Activated effector memory CD4-positive, alpha-beta T cell treated with anti-CD3 and anti-CD28 coated beads, Interleukin-2, amount 50 U/mL, for 16 hours (primary cell): Measurements from ENCODE around the gene PSMD6.

ENCODE experiments used
- DNase-seq: peaks from one replicate; pipeline ENCODE4 v3.0.0-alpha.2; 2020

PSMD6 gene

DNA sequence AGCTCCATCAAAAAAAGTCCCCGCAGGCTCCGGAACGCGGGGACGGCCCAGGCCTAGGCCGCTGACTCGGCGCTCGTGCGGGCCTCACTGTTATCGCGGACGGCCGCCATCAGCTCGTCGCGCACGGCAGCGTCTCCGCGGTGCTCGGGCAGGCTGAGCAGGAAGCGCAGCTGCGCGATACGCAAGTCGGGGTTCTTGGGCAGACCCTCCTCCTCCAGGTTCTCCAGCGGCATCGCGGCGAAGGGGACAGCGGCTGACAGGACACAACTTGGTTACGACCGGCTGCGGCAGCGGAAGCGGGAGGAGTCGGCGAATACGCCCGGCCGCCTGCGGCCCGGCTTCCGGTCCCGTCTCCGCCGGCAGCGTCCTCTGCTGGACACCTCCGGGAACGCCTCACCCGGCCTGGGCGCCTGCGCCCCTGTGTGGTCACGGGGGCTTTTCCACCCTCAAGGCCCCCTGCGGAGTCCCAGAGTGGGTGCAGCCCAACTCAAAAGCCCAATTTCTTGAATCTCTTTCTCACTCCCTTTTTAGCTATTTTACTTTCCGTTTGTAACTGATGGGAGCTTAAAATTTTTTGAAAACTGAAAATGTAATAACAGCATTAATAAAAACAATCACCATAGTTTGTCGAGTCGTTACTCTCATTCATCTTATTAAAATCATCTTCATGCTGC lies at the start of gene PSMD6:
Gene PSMD6 (minus strand): TSS at position 308 of the 674 bp plus-strand sequence. CDS start 75 bp downstream, at position 233.
- DNase-seq, result peak; percentile 98

DNA sequence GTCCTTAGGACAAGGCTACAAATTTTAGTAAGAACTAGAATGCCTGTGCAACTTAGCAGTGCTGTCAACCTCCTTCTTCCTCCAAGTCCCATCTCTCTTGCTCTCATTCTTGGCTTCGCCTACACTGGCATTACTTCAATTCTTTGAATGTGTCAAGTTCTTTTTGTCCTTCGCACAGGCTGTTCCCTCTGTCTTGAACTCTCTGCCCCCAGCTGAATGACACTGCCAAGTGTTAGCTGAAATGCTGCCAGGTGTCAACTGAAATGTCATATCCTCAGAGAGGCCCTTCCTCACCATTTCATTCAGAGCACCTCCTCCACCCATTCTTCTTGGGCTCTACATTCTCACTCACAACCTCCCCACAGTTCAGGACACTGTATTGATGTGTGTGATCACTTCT lies 48.8 kb upstream of the PSMD6 start:
- DNase-seq, result no peak

DNA sequence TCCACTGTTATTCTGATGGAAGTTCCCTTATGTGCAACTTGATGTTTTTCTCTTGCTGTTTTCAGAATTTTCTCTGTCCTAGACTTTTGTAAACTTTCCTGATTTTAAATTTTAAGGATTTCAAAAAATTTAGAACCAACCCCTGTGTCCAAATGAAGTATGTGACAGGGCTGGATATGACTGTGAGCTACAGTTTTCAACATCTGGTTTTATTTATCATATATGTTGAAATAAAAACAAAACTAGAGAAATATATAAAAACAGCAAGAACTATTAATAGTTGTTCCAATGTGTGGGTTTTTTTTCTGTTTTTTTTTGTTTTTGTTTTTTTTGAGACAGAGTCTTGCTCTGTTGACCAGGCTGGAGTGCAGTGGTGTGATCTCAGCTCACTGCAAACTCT lies 47.4 kb upstream of the PSMD6 start:
- DNase-seq, result no peak

DNA sequence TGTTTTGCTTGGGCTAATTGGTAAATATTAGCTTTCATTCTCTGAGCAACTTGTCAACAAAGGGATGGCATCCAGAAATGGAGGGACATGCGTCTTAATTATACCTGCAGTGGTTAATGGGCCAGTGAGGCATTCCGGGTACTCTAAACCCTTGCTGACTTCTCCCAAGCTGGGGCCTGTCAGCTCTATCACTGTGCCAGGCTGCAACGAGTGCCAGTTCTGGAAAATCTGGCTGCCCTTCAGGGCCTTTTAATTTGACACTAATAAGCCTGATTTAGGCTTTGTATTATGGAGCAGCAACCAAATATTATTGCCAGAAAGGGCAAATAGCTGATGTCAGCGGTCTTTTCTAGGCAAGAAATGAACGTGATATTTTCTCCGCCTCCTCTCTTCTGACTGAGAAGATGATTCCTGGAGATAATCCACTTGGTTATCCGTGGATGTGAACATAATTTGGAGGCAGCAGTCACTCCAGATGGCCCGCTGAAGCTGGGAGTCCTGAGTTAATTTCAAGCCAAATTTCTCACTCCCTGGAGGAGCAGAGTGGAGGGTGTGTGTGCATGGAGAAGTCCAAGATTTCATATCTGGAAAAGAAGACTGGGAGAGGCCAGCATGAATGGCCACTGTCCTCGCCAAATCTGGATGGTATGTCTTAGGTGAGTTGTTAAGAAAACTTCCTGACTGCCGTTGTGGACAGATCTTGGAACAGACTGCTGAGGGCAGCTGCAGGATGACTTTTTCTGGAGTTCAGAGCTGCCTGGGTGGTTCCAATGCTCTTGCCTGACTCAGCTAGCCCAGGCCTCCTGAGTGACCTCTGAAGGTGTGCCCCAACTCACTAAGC lies 44.4 kb upstream of the PSMD6 start:
- no peak for DNase-seq

DNA sequence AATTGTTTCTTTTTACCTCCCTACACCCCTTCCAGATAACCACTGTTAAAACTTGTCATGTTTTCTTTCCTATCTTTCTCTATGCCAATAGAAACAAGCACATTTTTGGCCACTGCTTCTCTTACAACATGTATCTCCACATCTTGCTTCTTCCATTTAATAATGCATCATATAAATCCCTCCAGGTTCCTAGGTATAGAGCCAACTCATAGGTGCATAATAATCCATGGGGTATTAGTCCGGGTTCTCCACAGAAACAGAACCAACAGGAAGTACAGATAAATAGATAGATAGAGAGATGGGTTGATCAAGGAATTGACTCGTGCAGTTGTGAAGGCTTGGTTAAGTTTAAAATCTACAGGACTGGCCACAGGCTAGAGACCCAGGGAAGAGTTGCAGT lies 41.5 kb upstream of the PSMD6 start:
- no peak for DNase-seq

DNA sequence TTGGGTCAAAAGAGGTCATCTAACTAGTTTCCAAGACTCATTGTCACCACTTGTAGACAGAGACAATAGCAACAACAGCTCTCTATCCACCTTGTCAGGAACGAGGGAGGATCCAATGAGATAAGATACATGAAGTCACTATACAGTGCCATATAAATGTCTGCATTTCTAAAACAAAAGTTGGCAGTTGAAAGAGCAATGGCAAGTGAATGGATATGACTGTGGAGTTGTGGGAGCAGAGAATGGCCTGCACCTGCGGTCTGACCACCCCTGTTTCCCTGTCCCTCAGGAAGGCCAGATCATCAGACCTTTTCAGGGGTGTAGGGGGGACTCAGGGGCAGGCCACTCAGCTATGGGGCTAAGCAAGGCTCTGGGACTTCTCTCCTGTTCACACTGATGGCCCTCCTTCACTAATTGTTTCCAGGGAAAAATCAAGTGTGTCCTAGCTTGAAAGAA lies 40.7 kb upstream of the PSMD6 start:
- DNase-seq, result no peak

DNA sequence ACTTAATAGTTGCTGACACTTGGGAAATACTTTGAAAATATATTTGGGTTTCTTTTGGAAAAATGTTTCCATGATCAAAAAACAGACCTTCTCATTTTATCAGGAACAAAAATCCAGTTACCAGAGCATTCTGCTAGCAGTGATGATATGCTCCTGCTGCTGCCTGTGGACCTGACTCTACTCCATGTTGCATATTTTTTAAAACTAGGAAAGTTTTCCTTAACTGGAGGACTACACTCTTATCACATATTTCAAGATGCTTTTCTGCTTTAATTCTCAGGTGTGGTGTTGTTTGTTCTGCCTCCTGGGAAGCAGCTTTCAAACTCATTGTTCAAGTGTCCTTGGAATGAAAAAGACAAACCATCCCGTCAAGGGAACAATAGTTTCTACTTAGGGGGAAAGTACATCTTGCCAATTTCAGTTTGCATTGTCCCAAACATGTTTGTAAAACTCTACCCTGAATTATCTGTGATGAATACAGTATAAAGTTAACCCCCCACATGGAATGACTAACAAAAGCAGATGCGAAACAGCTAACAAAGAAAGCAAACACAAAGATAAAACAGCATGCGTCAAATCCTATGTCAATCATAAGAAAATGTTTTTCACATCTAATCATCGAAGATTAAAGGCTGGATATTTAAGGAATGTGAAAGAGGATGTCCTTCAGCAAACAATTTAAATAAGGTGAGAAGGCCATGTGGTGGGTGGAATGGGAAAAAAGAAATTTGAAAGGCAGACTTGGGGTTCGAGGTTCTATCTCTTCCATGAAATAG lies 40.1 kb upstream of the PSMD6 start:
- DNase-seq, result no peak

DNA sequence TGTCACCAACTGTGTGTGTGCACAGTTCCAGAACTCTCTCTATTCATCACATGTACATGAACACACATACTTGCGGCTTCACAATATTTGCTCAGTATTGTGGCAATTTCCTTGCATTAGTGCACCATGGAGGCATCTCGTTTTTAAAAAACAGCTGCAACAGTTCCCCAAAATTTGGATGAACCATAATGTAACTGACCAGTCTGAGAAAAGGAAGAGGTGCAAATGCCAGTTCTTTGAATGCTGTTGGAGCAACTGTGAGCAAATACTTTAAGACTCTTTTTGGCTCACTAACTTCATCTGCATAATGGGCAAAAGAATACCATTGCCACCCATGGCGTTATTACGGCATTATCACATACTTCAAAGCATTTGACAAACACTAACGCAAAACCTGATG lies 38.3 kb upstream of the PSMD6 start:
- no peak for DNase-seq

DNA sequence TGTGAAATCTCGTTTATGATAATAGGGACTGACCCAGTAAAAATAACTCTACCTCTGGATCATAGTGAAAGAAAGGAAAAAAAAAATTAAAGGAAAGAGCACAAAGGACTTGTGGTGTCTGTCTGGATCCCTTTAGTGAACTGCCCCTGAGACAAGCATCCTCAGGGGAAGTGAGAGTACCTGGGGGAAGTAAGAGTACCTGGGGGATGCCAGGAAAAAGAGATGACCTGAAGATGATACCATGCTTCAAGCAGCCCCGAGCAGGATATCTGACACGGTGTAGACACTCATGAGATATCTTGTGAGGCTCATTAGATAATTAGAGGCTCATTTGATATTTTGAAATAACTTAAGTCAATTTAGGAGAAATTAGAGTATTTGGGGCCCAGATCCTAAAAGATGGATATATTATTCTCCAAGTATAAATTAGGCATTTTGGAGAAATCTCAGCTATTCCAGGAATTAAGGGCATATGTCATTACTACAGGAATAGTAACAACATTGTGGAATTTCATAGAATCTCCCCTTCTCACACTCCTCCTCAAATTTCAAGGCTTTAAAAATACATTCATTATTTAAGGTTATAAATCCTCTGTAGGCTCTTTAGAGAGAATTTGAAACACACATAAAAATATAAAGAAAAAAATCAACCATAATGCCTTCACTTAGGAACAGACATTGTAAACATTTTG lies 36.3 kb upstream of the PSMD6 start:
- no peak for DNase-seq

DNA sequence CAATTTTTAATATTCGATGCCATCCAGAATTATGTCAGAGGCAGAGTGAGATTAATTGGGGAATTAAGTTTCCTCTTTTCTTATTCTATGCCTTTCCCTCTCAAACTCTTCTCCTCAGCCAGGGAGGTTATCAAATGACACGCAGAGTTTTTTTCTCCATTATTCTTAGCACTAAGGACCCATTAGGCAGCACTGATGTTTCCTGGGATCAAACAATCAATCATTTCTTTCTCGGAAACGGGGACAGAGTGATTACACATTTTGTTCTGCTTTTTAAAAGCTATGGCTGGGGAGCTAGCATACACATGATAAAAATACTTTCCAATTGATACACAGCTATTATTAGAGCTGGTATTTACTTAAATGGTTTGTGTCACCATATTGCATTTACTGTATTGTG lies 35.3 kb upstream of the PSMD6 start:
- DNase-seq, result no peak

DNA sequence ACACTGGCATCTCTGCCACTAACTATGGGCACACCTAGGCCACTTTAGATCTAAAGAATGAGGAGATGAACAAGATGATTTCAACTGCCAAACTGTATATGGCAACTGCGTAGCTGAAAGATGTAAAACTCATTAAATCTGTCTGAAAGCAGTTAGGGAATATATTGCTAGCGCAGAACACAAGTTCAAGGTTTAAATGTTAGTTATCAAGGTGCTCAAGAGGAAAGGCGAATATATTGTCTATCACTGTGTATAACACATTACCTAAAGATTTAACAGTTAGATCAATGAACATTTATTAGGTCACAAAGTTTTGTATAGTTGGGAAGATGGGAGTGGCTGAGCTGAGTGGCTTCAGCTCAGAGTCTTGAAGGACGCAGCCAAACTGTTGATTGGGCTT lies 33.9 kb upstream of the PSMD6 start:
- no peak for DNase-seq

DNA sequence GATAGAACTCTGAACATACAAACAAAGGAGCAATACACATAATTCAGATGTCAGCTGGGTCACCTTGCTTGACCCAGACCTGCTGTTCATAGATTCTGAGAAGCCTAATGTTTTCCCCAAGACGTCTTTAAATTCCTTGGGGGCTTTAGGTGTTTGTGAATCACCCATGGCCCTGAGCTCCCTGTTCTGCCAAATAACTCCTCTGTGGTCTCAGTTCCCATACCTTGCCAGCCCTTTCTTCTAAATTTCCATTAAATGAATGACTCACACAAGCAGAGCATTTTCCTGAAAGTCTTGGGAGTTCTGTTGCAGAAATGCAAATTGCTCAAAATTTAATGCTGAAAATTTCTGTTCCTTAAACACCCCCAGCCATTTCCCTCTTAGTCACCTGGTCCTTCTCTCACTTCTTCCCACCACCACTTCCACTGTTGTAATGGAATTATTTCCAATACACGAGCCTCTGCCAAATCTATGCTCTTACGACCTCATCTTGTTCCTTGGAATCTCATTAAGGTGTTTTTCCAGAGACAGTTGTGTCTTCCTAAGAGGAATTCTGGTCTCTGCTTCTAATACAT lies 33.4 kb upstream of the PSMD6 start:
- DNase-seq, result no peak

DNA sequence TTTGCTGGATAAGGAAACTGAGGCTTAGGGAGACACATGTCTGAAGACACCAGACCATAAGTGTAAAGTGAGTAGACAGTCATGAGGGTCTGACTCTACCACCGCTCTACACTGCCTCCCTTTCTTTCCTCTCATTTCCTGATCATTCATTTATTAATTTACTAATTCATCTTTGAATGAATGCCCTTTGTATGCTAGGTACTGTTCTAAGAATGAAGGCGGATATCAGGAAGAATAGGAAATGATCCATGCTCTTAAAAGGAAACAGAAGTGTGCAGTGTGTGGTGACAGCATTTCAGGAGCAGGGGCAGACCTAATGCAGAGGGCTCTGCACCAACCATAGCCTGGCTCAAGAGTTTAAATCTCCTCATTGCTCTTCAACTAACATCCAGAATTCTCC lies 31.8 kb upstream of the PSMD6 start:
- DNase-seq, result no peak

DNA sequence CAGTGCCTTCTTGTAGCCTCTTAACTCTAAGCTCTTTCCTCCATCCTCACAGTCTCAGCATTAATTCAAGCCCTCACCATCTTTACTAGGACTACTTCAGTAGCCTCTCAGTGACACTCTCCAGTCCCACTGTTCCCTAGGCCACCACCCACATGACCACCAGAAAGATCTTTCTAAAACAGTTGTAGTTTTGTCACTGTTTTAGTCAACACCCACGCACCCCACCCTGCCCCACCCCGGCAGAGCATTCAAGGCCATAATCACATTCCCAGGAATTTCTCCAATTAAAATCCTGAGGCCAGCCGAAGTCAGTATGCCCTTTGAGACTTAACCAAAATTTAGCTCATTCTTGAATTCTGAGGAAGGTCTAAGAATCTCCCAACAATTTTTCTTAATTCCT lies 31.2 kb upstream of the PSMD6 start:
- no peak for DNase-seq

DNA sequence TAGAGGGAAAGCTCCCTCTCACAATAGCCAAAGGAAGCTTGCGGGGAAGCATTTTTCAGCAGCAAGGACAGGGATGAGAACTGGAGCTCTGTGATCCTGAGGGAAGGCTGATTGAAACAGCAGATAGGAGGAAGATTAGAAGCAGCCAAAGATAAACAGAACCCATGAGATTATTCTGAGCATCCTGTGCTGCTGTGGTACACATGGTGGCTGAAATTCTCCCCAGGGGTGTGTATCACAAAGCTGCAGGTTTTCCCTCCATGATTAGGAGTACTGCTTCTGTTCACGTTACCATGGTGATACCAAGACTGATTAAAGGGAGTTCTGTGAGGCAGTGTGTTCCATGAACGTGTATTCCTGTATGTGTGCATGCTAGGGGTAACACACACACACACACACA lies 30.3 kb upstream of the PSMD6 start:
- DNase-seq, result no peak

DNA sequence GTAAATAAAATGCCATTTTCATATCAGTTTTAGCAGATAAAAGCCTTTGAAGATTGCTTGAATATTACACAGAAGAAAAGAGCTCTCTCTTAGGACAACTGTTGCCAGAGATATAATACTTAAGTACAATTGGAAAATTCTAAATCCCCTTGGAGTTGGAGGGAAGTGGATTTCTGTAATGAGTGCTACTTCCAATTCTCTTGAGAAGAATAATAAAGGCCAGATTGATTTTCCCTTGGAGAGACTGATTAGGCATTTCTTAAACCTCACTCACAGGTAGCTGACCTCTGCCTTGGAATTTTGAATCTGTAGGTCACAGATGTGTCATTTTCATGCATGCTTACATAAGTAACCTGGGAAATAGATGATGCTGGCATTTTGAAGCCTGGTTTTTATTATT lies 29.8 kb upstream of the PSMD6 start:
- DNase-seq, result no peak

DNA sequence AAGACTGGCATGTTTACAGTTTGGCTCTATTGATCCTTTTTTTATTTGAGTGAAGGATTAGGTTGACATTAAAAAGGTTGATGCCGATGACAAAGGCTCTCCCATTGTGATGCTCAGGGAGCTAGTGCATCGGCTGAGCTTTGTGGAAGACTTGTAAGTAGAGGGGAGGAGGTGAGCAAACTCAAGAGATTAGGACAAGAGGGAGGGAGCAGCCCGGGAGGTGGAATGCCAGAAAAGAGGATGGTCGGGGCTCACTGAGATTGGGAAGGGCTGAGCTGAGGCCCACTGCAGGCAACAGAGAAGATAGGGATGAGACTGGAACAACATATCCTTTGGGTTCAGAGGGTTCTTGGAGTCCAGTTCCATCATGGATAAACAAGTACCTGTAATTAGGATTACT lies 26.5 kb upstream of the PSMD6 start:
- DNase-seq, result no peak

DNA sequence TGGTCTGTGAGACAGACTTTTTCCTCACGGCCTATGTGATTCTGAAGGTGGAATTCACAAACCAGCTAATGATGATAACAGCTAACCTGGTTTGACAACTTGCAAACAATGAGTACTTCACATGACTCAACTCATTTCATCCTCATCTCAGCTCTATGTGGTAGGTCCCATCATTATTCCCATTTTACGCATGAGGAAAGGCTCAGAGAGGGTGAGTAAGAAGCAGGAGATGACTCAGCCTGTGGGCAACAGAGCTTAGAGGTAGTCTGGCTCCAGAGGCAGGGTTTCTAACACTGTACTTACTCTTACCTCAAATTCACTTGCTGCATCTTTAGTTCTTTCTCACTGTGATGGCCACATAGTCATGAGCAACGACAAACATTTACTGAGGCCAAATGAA lies 25.8 kb upstream of the PSMD6 start:
- no peak for DNase-seq

DNA sequence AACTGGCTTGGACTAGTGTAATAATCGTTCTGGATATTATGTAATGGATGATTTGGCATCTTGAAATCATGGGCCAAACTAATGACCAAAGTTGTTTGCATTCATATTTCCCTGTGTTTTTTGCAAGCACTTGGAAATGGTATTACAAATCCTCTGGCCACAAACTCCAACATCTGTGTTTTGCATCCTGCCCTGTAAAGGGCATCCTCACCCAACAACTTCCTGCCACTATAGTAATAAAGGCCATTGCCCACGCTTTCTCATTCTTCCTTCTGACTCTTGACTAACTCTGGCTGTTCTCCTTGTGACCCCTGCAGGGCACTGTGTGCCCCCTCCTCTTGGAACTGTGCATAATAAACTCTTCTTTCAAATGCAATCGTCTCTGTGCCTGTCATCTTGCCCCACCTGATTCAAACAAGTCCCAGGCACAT lies 25.4 kb upstream of the PSMD6 start:
- no peak for DNase-seq

DNA sequence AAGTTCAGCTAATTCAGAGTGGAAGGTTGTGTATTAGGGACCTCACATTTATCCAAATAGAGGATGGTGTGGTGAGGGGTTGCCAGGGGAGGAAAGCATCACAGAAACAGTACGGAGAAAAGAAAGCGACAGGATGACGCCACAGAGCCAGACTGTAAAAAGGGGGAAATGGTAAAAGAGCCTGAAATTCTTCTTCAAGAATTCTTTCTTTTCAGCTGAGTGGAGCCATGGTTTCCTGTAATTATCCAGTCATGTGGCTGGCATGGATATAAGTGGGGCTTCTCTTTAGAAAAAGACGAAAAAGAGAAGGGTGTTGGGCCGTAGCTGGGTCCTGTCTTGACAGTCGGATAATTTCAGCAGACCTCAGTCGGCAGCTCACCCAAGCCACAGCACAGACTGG lies 24.5 kb upstream of the PSMD6 start:
- no peak for DNase-seq

DNA sequence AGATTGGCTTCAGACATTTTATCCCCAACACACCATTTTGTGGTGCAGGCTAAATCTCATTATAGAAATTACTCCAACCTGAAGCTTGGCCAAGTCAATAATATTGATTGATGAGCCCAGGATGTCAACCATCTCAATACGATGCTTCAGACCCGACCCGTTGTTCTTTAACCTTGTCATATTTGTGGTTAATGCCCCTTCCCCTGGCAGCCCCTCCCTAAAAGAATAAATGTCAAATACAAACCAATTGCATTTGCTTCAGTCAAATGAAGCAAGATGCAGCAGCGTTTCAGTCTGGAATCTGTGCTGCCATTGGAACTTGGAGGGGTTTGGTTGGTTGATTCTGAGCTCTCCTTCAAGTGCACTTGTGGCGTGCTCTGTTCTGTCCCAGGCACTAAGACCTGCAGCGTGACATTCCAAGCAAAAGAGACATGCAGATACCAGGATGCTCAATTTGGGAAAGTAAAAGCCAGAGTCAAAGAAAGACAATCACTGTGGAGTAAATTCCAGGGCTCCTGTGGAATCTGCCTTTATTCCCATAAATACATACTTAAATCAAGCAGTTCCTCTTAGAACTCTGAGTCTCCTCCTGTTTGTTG lies 23.8 kb upstream of the PSMD6 start:
- DNase-seq, result no peak

DNA sequence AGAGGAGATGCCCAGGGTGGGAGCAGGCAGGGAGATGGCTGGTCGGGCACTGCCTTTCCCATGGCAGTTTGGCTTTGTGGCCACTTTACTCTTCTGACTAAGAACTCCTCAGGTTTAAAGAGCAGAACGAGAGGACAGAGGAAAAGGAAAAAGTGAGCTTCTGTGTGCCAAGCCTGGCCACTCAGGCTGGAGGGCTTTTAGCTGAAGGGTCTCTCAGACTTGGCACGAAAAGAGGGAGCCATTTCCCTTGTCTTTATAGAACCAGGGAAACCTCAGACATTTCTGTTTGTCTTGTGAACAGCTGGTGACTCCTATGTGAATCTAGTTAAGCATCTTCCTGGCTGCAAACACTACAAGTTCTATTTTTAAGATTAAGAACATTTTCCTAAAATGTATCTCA lies 23.3 kb upstream of the PSMD6 start:
- no peak for DNase-seq
